DMS53 treated with DMSO at 0.1 percent for 48 hours (cell line): Measurements from ENCODE around the gene GAS6.
A peak's percentile ranks its signal among the peaks of the same experiment; 100 is the strongest.

Experiments
- DNase-seq: peaks from one replicate; lab custom pipeline; 2025; ENCODE audit not compliant: unreplicated experiment; lab: John Stamatoyannopoulos, UW

Gene GAS6

DNA sequence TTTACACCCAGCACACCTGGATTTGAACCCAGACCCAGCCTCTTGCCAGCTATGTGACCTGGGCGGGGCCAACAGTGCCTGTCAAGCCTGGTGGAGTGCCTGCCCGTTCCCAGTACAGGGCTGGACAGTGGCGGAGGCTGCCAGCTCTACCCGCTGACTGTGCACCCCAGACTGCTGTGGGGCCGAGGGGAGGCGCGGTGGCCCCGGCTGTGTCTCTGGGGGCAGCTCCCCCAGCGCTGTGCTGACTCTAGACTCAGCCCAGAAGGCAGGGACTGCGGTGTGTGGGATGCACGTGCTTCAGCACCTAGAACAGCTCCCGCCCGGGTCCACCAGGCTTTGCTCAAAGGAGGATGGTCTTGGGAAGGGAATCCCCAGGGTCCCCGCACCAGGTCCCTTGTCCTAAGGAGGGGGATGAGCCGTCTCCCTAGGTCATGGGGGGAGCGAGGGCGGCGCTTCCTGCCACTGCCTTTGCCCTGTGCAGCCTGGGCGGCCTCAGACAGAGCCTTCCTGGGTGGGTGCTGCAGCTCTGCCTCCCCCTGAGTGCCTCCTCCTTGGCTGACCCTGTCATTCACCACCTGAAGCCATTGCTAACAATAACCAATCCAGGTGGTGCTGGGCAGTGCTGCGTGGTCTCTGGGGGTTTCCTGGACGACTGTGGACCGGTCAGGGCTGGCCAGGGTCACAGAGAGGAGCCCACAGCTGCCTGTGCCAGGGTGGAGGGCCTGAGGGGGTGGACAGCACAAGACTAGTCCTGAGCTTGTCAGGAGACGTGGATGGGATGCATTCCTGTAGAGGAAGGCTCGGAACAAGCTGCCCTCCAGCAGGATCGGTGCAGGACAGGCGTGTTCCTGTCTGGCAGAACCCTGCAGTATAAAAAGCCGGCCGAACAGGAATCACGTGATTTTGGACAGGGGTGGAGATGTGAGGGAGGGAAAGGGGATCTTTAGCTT is 86.3 kb downstream of the GAS6 start:
- no peak for DNase-seq

DNA sequence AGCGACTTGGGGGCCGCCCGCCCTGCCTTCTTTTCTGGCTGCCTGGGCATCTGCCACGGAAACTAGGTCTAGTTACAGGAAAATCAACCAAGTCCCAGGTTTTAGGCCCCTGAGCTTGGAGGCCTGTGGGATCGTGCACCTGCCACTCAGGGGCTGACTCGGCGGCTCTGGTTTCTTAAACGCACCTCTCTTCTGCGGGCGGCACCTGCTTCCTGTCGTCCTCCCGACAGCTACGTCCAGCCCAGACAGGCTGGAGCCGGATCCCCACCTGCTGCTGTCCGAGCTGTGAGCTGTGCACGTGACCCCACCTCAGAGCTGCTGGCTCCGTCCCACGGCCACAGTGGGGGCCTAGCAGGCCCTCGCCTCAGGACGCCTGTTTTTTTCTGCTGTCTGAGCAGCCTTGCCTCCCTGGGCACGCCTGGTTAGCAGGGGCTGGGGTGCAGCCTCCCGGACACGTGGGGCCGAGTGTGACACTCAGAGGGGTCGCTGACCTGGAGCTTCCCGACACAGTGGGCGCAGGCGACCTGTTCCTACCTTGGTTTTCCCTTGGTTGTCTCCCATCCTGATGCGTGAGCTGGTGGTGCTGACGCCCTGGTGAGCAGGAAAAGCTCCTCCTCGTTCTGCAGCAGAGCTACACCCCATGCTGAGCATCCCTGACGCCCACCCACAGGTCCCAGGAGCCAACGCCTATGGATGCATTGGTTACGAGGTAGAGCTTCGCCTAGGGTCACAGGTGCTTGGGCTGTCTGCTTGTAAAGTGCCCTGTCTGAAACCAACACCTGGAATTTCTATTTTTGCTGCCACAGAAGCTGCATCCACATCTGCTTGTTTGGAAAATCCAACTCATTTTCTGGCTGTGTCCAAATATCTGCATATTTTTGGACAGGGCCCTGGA is 87.4 kb downstream of the GAS6 start:
- DNase-seq: peak; percentile 58

GRCh38 chr13:113775451-113776145 is 88.3 kb downstream of the GAS6 start:
- no peak for DNase-seq

GRCh38 chr13:113774177-113775107 is 89.4 kb downstream of the GAS6 start:
- DNase-seq: no peak

GRCh38 chr13:113771709-113772331 is 92.1 kb downstream of the GAS6 start:
- no peak for DNase-seq

- DNase-seq: no peak
These were observed 92.9 kb downstream of the GAS6 start for GRCh38 chr13:113770937-113771336.
